Suprapubic skin (tissue), 3 donors: ENCODE data around the gene BPIFB4.
"Not testable (repeated sequence)": the region's sequence is repeated elsewhere in the genome, so short reads cannot be mapped to it uniquely, and the experiment has no call there.

Source experiments
- CTCF ChIP-seq, 2 donors: fragments of 200-600 bp in 1 of 2; fragments of 450-650 bp in 1 of 2; sonication (generic) in 1 of 2; IDR thresholded peaks; one replicate each; pipeline ENCODE4 v1.5.1; 2016 to 2019; ENCODE audit warnings: antibody characterized with exemption in 2 of 2, mild to moderate bottlenecking in 1 of 2, moderate library complexity in 1 of 2
- EP300 ChIP-seq: sonication (generic); formaldehyde crosslinking; IDR thresholded peaks from one replicate; pipeline ENCODE4 v1.6.1; 2017; ENCODE audit warnings: antibody characterized with exemption
- POLR2A ChIP-seq, 2 donors: fragments of 450-650 bp; IDR thresholded peaks; one replicate each; pipeline ENCODE4 v1.6.1; 2017; ENCODE audit warnings: antibody characterized with exemption in 2 of 2, mild to moderate bottlenecking in 2 of 2, moderate library complexity in 2 of 2

- not testable (repeated sequence) for TF ChIP-seq CTCF (IDR thresholded peaks at IDR 0.05); POLR2A (IDR thresholded peaks at IDR 0.05); EP300
Observed at GRCh38 chr20:33122297-33122696, 42.9 kb downstream of the BPIFB4 start.
